ENCODE results near the gene CCDC78.
A peak's percentile ranks its signal among the peaks of the same experiment; 100 is the strongest.

DNA sequence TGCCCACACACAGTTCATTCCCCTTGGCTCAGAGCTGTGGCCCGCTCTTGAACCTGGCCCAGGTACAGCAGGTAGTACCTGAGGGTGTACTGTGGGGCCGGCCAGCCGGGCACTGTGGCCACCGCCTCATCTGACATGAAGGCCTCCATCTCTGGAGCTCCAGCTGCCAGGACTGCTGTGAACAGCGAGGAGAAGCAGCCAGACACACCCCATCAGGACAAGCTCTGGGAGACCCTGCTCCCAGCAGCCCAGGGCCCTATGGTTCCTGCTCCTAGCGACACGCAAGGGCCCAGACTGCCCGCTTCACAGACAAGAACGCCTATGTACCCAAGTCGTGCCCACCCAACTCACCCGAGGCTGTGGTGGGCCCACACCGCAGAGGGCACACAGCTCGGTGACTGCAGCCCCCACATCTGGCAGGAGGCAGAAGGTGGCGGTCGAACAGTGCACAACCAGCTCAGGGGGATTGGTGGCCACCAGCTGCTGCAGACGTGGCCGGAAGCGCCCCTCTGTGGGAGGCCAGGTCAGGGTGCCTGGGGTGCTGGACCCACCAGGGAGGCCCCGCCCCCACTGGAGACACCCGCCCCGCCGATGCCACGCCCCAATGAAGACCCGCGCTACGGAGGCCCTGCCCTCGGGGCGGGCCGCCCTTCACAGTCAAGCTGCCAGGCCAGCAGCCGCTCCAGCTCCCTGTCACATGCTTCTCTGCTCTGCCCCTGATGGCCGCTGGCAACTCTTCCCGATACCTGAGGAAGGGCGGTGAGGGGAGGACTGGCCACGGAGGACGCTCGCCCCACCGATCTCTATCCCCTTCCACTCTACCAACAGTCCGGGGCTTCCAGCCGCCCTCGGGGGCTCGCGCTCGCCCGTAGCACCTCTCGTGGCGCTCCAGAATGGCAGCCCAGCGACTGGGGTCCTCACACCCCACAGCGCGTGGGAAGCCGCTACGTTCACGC is 47.1 kb downstream of the CCDC78 start:
- TF ChIP-seq, protein P1, sequence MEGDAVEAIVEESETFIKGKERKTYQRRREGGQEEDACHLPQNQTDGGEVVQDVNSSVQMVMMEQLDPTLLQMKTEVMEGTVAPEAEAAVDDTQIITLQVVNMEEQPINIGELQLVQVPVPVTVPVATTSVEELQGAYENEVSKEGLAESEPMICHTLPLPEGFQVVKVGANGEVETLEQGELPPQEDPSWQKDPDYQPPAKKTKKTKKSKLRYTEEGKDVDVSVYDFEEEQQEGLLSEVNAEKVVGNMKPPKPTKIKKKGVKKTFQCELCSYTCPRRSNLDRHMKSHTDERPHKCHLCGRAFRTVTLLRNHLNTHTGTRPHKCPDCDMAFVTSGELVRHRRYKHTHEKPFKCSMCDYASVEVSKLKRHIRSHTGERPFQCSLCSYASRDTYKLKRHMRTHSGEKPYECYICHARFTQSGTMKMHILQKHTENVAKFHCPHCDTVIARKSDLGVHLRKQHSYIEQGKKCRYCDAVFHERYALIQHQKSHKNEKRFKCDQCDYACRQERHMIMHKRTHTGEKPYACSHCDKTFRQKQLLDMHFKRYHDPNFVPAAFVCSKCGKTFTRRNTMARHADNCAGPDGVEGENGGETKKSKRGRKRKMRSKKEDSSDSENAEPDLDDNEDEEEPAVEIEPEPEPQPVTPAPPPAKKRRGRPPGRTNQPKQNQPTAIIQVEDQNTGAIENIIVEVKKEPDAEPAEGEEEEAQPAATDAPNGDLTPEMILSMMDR (conservative IDR thresholded peaks at IDR 0.05; ENCODE audit: low read depth in 2 of 2) = no peak; a peak in 1 of 4 replicates
- TF ChIP-seq POLR2AphosphoS5 (IDR thresholded peaks at IDR 0.05; ENCODE audit: low read depth) (peak; percentile 69), EZH2phosphoT487 (IDR thresholded peaks at IDR 0.05; ENCODE audit: unreplicated experiment) (no peak), CREB1 (CRISPR knock-in tag; IDR thresholded peaks at IDR 0.05; ENCODE audit: low read depth) (no peak), EZH2 (IDR thresholded peaks at IDR 0.05; ENCODE audit: low read depth, unreplicated experiment) (no peak), ZNF114 (CRISPR knock-in tag; IDR thresholded peaks at IDR 0.05) (no peak), NANOG (IDR thresholded peaks at IDR 0.05; ENCODE audit: borderline replicate concordance) (no peak), JUNB (IDR thresholded peaks at IDR 0.05; ENCODE audit: unreplicated experiment) (no peak), ZNF331 (CRISPR knock-in tag; IDR thresholded peaks at IDR 0.05; ENCODE audit: low read depth) (no peak), STAT1 (IDR thresholded peaks at IDR 0.05; ENCODE audit: unreplicated experiment) (no peak)
- TF ChIP-seq, protein P2, sequence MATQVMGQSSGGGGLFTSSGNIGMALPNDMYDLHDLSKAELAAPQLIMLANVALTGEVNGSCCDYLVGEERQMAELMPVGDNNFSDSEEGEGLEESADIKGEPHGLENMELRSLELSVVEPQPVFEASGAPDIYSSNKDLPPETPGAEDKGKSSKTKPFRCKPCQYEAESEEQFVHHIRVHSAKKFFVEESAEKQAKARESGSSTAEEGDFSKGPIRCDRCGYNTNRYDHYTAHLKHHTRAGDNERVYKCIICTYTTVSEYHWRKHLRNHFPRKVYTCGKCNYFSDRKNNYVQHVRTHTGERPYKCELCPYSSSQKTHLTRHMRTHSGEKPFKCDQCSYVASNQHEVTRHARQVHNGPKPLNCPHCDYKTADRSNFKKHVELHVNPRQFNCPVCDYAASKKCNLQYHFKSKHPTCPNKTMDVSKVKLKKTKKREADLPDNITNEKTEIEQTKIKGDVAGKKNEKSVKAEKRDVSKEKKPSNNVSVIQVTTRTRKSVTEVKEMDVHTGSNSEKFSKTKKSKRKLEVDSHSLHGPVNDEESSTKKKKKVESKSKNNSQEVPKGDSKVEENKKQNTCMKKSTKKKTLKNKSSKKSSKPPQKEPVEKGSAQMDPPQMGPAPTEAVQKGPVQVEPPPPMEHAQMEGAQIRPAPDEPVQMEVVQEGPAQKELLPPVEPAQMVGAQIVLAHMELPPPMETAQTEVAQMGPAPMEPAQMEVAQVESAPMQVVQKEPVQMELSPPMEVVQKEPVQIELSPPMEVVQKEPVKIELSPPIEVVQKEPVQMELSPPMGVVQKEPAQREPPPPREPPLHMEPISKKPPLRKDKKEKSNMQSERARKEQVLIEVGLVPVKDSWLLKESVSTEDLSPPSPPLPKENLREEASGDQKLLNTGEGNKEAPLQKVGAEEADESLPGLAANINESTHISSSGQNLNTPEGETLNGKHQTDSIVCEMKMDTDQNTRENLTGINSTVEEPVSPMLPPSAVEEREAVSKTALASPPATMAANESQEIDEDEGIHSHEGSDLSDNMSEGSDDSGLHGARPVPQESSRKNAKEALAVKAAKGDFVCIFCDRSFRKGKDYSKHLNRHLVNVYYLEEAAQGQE (IDR thresholded peaks at IDR 0.05; ENCODE audit: unreplicated experiment) = no peak
- TF ChIP-seq, protein P3, sequence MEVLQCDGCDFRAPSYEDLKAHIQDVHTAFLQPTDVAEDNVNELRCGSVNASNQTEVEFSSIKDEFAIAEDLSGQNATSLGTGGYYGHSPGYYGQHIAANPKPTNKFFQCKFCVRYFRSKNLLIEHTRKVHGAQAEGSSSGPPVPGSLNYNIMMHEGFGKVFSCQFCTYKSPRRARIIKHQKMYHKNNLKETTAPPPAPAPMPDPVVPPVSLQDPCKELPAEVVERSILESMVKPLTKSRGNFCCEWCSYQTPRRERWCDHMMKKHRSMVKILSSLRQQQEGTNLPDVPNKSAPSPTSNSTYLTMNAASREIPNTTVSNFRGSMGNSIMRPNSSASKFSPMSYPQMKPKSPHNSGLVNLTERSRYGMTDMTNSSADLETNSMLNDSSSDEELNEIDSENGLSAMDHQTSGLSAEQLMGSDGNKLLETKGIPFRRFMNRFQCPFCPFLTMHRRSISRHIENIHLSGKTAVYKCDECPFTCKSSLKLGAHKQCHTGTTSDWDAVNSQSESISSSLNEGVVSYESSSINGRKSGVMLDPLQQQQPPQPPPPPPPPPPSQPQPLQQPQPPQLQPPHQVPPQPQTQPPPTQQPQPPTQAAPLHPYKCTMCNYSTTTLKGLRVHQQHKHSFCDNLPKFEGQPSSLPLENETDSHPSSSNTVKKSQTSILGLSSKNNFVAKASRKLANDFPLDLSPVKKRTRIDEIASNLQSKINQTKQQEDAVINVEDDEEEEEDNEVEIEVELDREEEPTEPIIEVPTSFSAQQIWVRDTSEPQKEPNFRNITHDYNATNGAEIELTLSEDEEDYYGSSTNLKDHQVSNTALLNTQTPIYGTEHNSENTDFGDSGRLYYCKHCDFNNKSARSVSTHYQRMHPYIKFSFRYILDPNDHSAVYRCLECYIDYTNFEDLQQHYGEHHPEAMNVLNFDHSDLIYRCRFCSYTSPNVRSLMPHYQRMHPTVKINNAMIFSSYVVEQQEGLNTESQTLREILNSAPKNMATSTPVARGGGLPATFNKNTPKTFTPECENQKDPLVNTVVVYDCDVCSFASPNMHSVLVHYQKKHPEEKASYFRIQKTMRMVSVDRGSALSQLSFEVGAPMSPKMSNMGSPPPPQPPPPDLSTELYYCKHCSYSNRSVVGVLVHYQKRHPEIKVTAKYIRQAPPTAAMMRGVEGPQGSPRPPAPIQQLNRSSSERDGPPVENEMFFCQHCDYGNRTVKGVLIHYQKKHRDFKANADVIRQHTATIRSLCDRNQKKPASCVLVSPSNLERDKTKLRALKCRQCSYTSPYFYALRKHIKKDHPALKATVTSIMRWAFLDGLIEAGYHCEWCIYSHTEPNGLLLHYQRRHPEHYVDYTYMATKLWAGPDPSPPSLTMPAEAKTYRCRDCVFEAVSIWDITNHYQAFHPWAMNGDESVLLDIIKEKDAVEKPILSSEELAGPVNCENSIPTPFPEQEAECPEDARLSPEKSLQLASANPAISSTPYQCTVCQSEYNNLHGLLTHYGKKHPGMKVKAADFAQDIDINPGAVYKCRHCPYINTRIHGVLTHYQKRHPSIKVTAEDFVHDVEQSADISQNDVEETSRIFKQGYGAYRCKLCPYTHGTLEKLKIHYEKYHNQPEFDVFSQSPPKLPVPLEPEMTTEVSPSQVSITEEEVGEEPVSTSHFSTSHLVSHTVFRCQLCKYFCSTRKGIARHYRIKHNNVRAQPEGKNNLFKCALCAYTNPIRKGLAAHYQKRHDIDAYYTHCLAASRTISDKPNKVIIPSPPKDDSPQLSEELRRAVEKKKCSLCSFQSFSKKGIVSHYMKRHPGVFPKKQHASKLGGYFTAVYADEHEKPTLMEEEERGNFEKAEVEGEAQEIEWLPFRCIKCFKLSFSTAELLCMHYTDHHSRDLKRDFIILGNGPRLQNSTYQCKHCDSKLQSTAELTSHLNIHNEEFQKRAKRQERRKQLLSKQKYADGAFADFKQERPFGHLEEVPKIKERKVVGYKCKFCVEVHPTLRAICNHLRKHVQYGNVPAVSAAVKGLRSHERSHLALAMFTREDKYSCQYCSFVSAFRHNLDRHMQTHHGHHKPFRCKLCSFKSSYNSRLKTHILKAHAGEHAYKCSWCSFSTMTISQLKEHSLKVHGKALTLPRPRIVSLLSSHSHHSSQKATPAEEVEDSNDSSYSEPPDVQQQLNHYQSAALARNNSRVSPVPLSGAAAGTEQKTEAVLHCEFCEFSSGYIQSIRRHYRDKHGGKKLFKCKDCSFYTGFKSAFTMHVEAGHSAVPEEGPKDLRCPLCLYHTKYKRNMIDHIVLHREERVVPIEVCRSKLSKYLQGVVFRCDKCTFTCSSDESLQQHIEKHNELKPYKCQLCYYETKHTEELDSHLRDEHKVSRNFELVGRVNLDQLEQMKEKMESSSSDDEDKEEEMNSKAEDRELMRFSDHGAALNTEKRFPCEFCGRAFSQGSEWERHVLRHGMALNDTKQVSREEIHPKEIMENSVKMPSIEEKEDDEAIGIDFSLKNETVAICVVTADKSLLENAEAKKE (CRISPR knock-in tag; IDR thresholded peaks at IDR 0.05) = no peak
- TF ChIP-seq, protein P4, sequence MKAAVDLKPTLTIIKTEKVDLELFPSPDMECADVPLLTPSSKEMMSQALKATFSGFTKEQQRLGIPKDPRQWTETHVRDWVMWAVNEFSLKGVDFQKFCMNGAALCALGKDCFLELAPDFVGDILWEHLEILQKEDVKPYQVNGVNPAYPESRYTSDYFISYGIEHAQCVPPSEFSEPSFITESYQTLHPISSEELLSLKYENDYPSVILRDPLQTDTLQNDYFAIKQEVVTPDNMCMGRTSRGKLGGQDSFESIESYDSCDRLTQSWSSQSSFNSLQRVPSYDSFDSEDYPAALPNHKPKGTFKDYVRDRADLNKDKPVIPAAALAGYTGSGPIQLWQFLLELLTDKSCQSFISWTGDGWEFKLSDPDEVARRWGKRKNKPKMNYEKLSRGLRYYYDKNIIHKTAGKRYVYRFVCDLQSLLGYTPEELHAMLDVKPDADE (IDR thresholded peaks at IDR 0.05) = no peak

All from GM23338 (cell line).